Measurements from ENCODE around the gene CCNI2.
A peak's percentile ranks its signal among the peaks of the same experiment; 100 is the strongest.

Gene CCNI2

GRCh38 chr5:132746954-132747615 lies at the start of gene CCNI2:
Gene CCNI2, plus strand, starts transcription at chr5:132747426. Its CDS starts 70 bp downstream, at chr5:132747496.
- DNase-seq (ENCODE audit: low read depth), result no peak
- H3K4me3 ChIP-seq (ENCODE audit: low read depth, low read length), result peak within 1 kb of the TSS; percentile 48
- peak; percentile 48 for TF ChIP-seq CTCF (IDR thresholded peaks at IDR 0.05; ENCODE audit: low read depth, low read length, missing control alignments)

GRCh38 chr5:132704875-132705274 lies 42.4 kb upstream of the CCNI2 start:
- no peak overlapping the region for H3K4me3 ChIP-seq (ENCODE audit: low read depth, low read length)
- TF ChIP-seq CTCF (IDR thresholded peaks at IDR 0.05; ENCODE audit: low read depth, low read length, missing control alignments), result no peak
- no peak for DNase-seq (ENCODE audit: low read depth)

- no peak overlapping the region for H3K4me3 ChIP-seq (ENCODE audit: low read depth, low read length)
- TF ChIP-seq CTCF (IDR thresholded peaks at IDR 0.05; ENCODE audit: low read depth, low read length, missing control alignments), result no peak
- DNase-seq (ENCODE audit: low read depth), result no peak
These were observed 38.6 kb upstream of the CCNI2 start for GRCh38 chr5:132708645-132709044.

GRCh38 chr5:132714456-132715307 lies 32.5 kb upstream of the CCNI2 start:
- DNase-seq (ENCODE audit: low read depth), result no peak
- no peak overlapping the region for H3K4me3 ChIP-seq (ENCODE audit: low read depth, low read length)
- TF ChIP-seq CTCF (IDR thresholded peaks at IDR 0.05; ENCODE audit: low read depth, low read length, missing control alignments), result peak; percentile 5

- no peak overlapping the region for H3K4me3 ChIP-seq (ENCODE audit: low read depth, low read length)
- no peak for DNase-seq (ENCODE audit: low read depth)
- no peak for TF ChIP-seq CTCF (IDR thresholded peaks at IDR 0.05; ENCODE audit: low read depth, low read length, missing control alignments)
These were observed 28.5 kb upstream of the CCNI2 start for GRCh38 chr5:132718544-132719312.

GRCh38 chr5:132725745-132726144 lies 21.5 kb upstream of the CCNI2 start:
- no peak for DNase-seq (ENCODE audit: low read depth)
- no peak for TF ChIP-seq CTCF (IDR thresholded peaks at IDR 0.05; ENCODE audit: low read depth, low read length, missing control alignments)
- no peak overlapping the region for H3K4me3 ChIP-seq (ENCODE audit: low read depth, low read length)

Data from GM12864 (cell line).